Measurements from ENCODE around the gene MAST4.

MAST4 gene

GRCh38 chr5:67163231-67163756 lies 567.1 kb downstream of the MAST4 start:
- DNase-seq (ENCODE audit: low read depth) = no peak
- H3K4me3 ChIP-seq (ENCODE audit: low read depth, low read length) = no peak overlapping the region
- TF ChIP-seq CTCF (conservative IDR thresholded peaks at IDR 0.05; ENCODE audit: low read depth, low read length) = no peak

- TF ChIP-seq CTCF (conservative IDR thresholded peaks at IDR 0.05; ENCODE audit: low read depth, low read length) = no peak
- no peak for DNase-seq (ENCODE audit: low read depth)
- no peak overlapping the region for H3K4me3 ChIP-seq (ENCODE audit: low read depth, low read length)
Observed at GRCh38 chr5:67163863-67164595, 567.8 kb downstream of the MAST4 start.

- TF ChIP-seq CTCF (conservative IDR thresholded peaks at IDR 0.05; ENCODE audit: low read depth, low read length) = no peak
- no peak for DNase-seq (ENCODE audit: low read depth)
- H3K4me3 ChIP-seq (ENCODE audit: low read depth, low read length) = no peak overlapping the region
Observed at GRCh38 chr5:67164856-67165525, 568.8 kb downstream of the MAST4 start.

GRCh38 chr5:67165526-67166459 lies 569.6 kb downstream of the MAST4 start:
- peak; percentile 90 for DNase-seq (ENCODE audit: low read depth)
- TF ChIP-seq CTCF (conservative IDR thresholded peaks at IDR 0.05; ENCODE audit: low read depth, low read length) = peak; percentile 91
- peak overlapping the region; percentile 30 for H3K4me3 ChIP-seq (ENCODE audit: low read depth, low read length)

GRCh38 chr5:67166460-67167285 lies 570.5 kb downstream of the MAST4 start:
- no peak for TF ChIP-seq CTCF (conservative IDR thresholded peaks at IDR 0.05; ENCODE audit: low read depth, low read length)
- peak overlapping the region; percentile 30 for H3K4me3 ChIP-seq (ENCODE audit: low read depth, low read length)
- no peak for DNase-seq (ENCODE audit: low read depth)

GRCh38 chr5:67168069-67168468 lies 571.9 kb downstream of the MAST4 start:
- H3K4me3 ChIP-seq (ENCODE audit: low read depth, low read length) = no peak overlapping the region
- DNase-seq (ENCODE audit: low read depth) = no peak
- no peak for TF ChIP-seq CTCF (conservative IDR thresholded peaks at IDR 0.05; ENCODE audit: low read depth, low read length)

All from choroid plexus epithelial cell (primary cell).